GM23248 (cell line): Measurements from ENCODE around the gene ARHGDIB.

Experiments used
- EZH2 ChIP-seq: fragments of 200-600 bp; sonication (generic); IDR thresholded peaks from 2 replicates; pipeline ENCODE4 v1.6.1; 2018; ENCODE audit warnings: antibody characterized with exemption, mild to moderate bottlenecking; ENCODE audit not compliant: insufficient read depth, poor library complexity, severe bottlenecking
- EZH2phosphoT487 ChIP-seq: fragments of 200-600 bp; sonication (generic); IDR thresholded peaks from 2 replicates; pipeline ENCODE4 v1.6.1; 2018; ENCODE audit warnings: antibody characterized with exemption, moderate library complexity, mild to moderate bottlenecking, low read depth; ENCODE audit not compliant: insufficient read depth

GRCh38 chr12:14975457-14975856 is 14.1 kb upstream of the ARHGDIB start:
- TF ChIP-seq EZH2phosphoT487 = no peak
- TF ChIP-seq EZH2 = no peak
